Measurements from ENCODE around the gene CCSER1. TPM values are rescaled to one million over a fixed set of nuclear protein-coding genes. Genes with fewer than 3 reads are reported as not detected.

Gene CCSER1
- total RNA-seq, 1 experiment from 2014 or later = not detected

Other genes starting within 250 kb of the CCSER1 start
- gene MMRN1, start 232.5 kb upstream of the CCSER1 start, total RNA-seq (2014; rRNA removed; shearing (Covaris generic)) = not detected in 2 replicates